Hepatocyte (in vitro differentiated cells): ENCODE measurements around the gene TXNDC16. TPM values are rescaled to one million over a fixed set of nuclear protein-coding genes. Genes with fewer than 3 reads are reported as not detected.

Source experiments
- DNase-seq: peaks from one replicate; pipeline ENCODE4 v3.0.0-alpha.2; 2016; ENCODE audit warnings: low spot score
- H2AFZ ChIP-seq: fragments of 200-600 bp; sonication (generic); 2 replicates; pipeline ENCODE4 v1.6.0; 2016; ENCODE audit warnings: antibody characterized with exemption, mild to moderate bottlenecking
- H3K27ac ChIP-seq: fragments of 200-600 bp; sonication (generic); 2 replicates; pipeline ENCODE4 v1.5.1; 2016; ENCODE audit warnings: mild to moderate bottlenecking
- H3K27me3 ChIP-seq: fragments of 200-600 bp; sonication (generic); 2 replicates; pipeline ENCODE4 v1.6.1; 2016
- H3K36me3 ChIP-seq: fragments of 200-600 bp; sonication (generic); replicated peaks from 2 replicates; pipeline ENCODE4 v1.5.1; 2016; ENCODE audit warnings: low read depth; ENCODE audit not compliant: insufficient read depth
- H3K4me1 ChIP-seq: fragments of 200-600 bp; sonication (generic); 2 replicates; pipeline ENCODE4 v1.5.1; 2016; ENCODE audit warnings: mild to moderate bottlenecking, moderate library complexity; ENCODE audit not compliant: insufficient read depth
- H3K4me2 ChIP-seq: fragments of 200-600 bp; sonication (generic); 2 replicates; pipeline ENCODE4 v1.6.0; 2016
- H3K4me3 ChIP-seq: fragments of 200-600 bp; sonication (generic); 2 replicates; pipeline ENCODE4 v1.5.1; 2016; ENCODE audit warnings: mild to moderate bottlenecking
- H3K79me2 ChIP-seq: fragments of 200-600 bp; sonication (generic); 2 replicates; pipeline ENCODE4 v1.6.0; 2017; ENCODE audit warnings: mild to moderate bottlenecking
- H3K9me2 ChIP-seq: fragments of 200-600 bp; sonication (generic); replicated peaks from 2 replicates; pipeline ENCODE4 v1.6.0; 2017; ENCODE audit warnings: mild to moderate bottlenecking; ENCODE audit not compliant: insufficient read depth
- H3K9me3 ChIP-seq: fragments of 200-600 bp; sonication (generic); 2 replicates; pipeline ENCODE4 v1.5.1; 2016; ENCODE audit warnings: low read depth, mild to moderate bottlenecking
- H4K20me1 ChIP-seq: fragments of 200-600 bp; sonication (generic); 2 replicates; pipeline ENCODE4 v1.6.0; 2016; ENCODE audit warnings: mild to moderate bottlenecking; ENCODE audit not compliant: insufficient read depth, poor library complexity, severe bottlenecking
- CTCF ChIP-seq: fragments of 200-600 bp; sonication (generic); IDR thresholded peaks from 2 replicates; pipeline ENCODE4 v1.5.1; 2016; ENCODE audit warnings: antibody characterized with exemption, mild to moderate bottlenecking; ENCODE audit not compliant: poor library complexity
- EZH2 ChIP-seq: fragments of 200-600 bp; sonication (generic); IDR thresholded peaks from 2 replicates; pipeline ENCODE4 v1.6.1; 2016; ENCODE audit warnings: antibody characterized with exemption, mild to moderate bottlenecking, borderline replicate concordance
- EZH2phosphoT487 ChIP-seq: fragments of 200-600 bp; sonication (generic); IDR thresholded peaks from one replicate; pipeline ENCODE4 v1.6.1; 2018; ENCODE audit warnings: antibody characterized with exemption, mild to moderate bottlenecking, low read depth, moderate library complexity; ENCODE audit not compliant: unreplicated experiment, severe bottlenecking
- WGBS: methylation state at CpG from one replicate; pipeline ENCODE4 v1.1.6; 2016; ENCODE audit warnings: low lambda C conversion rate; ENCODE audit errors: missing lambda C conversion rate; 5-methylcytosine and 5-hydroxymethylcytosine counted together
- polyA plus RNA-seq: library from polyadenylated mRNA; unstranded; fragments of >200 nt; fragmentation: Nextera tagmentation; extraction: Ambion mirVana; gene quantifications from 2 replicates; pipeline ENCODE4 v1.2.1, GENCODE V29; 2016
- total RNA-seq: library from RNA; depleted of rRNA; stranded (reverse); fragments of >200 nt; gene quantifications from 2 replicates; pipeline ENCODE4 v1.2.3, GENCODE V29; 2014

Gene TXNDC16
- total and polyA plus RNA-seq, 2 experiments from 2014 or later = 5.0 to 14.2 TPM

DNA sequence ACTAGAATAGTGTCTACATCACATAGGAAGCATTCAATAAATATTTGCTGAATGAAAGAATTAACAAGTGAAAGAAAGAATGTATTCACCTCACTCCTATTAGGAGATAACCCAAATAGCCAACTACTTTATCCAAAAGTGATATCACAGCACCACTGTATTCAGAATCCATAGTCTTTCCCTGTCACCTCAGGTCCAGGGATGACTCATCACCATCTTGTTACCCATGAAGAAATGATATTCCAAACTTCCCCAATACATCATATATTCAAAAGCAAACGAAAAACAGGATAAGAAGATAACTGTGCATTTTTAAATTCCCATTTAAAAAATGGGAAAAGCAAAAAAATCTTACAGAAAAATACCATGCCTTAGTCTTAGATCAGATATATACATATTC is 39.1 kb downstream of the TXNDC16 start:
- Histone ChIP-seq H3K4me1 (peaks cover 5% of the 10 kb centered on the region), H3K27ac (no peak overlapping the region), H3K9me2 (no peaks in the 10 kb centered on the region), H3K79me2 (no peaks in the 10 kb centered on the region), H2AFZ (no peak overlapping the region), H3K36me3 (no peaks in the 10 kb centered on the region), H3K4me3 (no peak overlapping the region), H4K20me1 (no peaks in the 10 kb centered on the region), H3K27me3 (no peaks in the 10 kb centered on the region), H3K4me2 (no peak overlapping the region), H3K9me3 (no peaks in the 10 kb centered on the region)
- TF ChIP-seq CTCF (no peak), EZH2 (no peak), EZH2phosphoT487 (no peak)
- no peak for DNase-seq
- 84% methylated on average over 1 of the region's 1 CpG for WGBS

DNA sequence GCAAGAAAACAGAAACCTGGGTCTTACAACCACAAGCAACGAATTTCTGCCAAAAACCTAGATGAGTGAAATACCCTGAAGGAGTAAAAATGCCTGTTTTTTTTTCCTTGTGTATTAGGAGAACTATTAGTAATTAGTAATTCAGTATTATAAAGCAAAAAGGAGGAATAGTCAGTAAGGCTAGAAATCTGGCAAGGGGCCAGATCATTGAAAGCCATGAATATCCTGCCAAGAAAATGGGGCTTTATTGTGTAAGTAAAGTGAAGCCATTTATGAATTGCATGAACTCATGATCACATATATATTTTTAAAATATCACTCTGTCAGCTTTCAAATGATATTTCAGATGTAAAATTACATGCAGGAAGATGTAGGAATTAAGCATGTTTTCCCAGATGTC is 57.9 kb downstream of the TXNDC16 start:
- 100% methylated on average over 1 of the region's 1 CpG for WGBS

DNA sequence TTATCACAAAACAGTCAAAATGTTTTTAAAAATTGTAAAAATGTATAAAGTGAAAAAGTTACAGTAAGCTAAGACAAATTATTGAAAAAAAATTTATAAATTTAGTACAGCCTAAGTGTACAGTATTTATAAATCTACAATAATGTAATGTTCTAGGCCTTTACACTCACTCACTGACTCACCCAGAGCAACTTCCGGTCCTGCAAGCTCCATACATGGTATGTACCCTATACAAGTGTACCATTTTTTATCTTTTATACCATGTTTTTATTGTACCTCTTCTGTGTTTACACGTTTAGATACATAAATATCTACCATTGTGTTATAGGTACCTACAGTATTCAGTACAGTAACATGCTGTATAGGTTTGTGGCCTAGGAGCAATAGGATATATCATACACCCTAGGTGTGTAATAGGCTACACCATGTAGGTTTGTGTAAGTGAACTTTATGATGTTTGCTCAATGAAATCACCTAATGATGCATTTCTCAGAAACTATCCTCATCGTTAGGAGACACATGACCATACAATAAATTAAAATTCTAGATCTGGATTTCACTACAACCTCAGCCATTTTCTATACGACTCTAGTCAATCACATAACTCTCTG is 66.8 kb downstream of the TXNDC16 start:
- no peaks in the 10 kb centered on the region for H3K4me1 ChIP-seq
- no peaks in the 10 kb centered on the region for H4K20me1 ChIP-seq
- no peaks in the 10 kb centered on the region for H3K27me3 ChIP-seq
- no peak for DNase-seq
- H3K9me2 ChIP-seq = no peaks in the 10 kb centered on the region
- H2AFZ ChIP-seq = no peak overlapping the region
- no peak overlapping the region for H3K4me2 ChIP-seq
- TF ChIP-seq CTCF = no peak
- TF ChIP-seq EZH2 = no peak
- no peak for TF ChIP-seq EZH2phosphoT487
- H3K79me2 ChIP-seq = no peaks in the 10 kb centered on the region
- 93% methylated on average over 4 of the region's 4 CpGs for WGBS
- no peaks in the 10 kb centered on the region for H3K36me3 ChIP-seq
- H3K9me3 ChIP-seq = no peaks in the 10 kb centered on the region
- H3K27ac ChIP-seq = no peak overlapping the region
- H3K4me3 ChIP-seq = no peak overlapping the region

More for the DNA sequence above, 57.9 kb downstream of the TXNDC16 start:
- Histone ChIP-seq H3K4me1 (no peaks in the 10 kb centered on the region), H3K27me3 (no peaks in the 10 kb centered on the region), H3K9me3 (peaks cover 6% of the 10 kb centered on the region), H2AFZ (no peak overlapping the region), H3K36me3 (no peaks in the 10 kb centered on the region), H4K20me1 (no peaks in the 10 kb centered on the region), H3K9me2 (no peaks in the 10 kb centered on the region), H3K4me2 (no peak overlapping the region), H3K4me3 (no peak overlapping the region), H3K79me2 (no peaks in the 10 kb centered on the region), H3K27ac (no peak overlapping the region)
- no peak for DNase-seq
- TF ChIP-seq EZH2phosphoT487 (no peak), EZH2 (no peak), CTCF (no peak)
